Measurements from ENCODE around the gene CENPC.
"Not testable (repeated sequence)": the region's sequence is repeated elsewhere in the genome, so short reads cannot be mapped to it uniquely, and the experiment has no call there.

CENPC gene

GRCh38 chr4:67550857-67551256 is 5.6 kb upstream of the CENPC start:
- no peak for DNase-seq

- no peak for DNase-seq
These were observed 5.1 kb upstream of the CENPC start for GRCh38 chr4:67550451-67550850.

GRCh38 chr4:67549123-67549522 is 3.8 kb upstream of the CENPC start:
- peak; percentile 15 for DNase-seq

GRCh38 chr4:67546971-67547370 is 1.7 kb upstream of the CENPC start:
- DNase-seq: no peak

- no peak for DNase-seq
These were observed 677 bp upstream of the CENPC start for GRCh38 chr4:67546004-67546356.

DNA sequence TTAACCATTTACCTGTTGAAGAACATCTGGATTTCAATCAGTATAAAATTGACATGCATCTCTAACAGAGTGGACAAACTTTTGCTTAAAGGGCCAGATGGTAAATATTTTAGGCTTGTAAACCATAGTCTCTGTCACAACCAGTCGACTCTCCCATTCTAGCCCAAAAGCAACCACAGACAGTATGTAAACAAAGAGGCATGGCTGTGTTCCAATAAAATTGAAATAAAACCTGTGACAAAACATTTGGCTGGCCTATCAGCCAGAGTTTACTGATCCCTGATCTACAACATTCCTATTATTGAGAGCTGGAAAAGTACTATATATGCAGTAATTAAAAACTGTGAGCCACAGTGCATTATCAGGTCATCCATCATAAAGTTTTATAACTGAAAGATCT is 3.2 kb downstream of the CENPC start:
- no peak for DNase-seq

GRCh38 chr4:67539830-67540229 is 5.5 kb downstream of the CENPC start:
- DNase-seq: no peak

DNA sequence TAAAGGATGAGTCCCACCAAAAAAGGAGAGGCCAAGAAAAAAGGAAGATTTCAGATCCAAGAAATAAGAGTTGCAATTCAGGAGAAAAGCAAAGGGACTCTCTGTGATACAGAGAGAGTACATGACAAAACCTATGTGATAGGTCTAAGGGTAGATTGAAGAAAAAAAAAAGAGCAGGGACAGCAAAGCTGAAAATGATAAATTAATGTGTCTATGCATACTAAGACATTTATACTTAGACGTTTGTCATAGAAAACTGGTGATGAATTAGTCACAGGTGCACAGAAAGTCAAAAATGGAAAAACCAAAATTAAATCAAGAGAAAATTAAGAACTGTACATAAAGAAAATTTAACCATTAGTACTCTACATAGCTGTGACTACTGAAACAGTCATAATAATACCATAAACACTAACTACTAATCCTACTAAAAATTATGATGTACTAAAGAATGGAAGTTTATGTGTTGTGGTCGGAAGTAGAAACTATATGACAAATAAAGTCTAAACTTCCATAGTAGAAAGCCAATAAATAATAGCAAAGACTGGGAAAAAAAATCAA is 9.9 kb downstream of the CENPC start:
- no peak for DNase-seq

DNA sequence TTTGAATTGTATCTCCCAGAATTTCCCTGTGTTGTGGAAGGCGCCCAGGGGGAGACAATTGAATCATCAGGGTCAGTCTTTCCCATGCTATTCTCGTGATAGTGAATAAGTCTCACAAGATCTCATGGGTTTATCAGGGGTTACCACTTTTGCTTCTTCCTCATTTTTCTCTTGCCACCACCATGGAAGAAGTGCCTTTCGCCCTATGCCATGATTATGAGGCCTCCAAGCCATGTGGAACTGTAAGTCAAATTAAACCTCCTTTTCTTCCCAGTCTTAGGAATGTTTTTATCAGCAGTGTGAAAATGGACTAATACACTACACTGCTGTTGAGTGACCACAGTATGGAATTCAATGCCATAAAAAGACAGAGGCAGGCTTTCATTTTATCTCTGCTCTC is 12.2 kb downstream of the CENPC start:
- DNase-seq: no peak

DNA sequence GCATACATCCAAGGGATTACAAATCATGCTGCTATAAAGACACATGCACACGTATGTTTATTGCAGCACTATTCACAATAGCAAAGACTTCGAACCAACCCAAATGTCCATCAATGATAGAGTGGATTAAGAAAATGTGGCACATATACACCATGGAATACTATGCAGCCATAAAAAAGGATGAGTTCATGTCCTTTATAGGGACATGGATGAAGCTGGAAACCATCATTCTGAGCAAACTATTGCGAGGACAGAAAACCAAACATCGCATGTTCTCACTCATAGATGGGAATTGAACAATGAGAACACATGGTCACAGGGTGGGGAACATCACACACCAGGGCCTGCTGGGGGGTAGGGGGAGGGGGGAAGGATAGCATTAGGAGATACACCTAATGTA is 12.9 kb downstream of the CENPC start:
- DNase-seq: not testable (repeated sequence)

- no peak for DNase-seq
These were observed 13.8 kb downstream of the CENPC start for GRCh38 chr4:67531379-67531962.

GRCh38 chr4:67524140-67524539 is 21.2 kb downstream of the CENPC start:
- not testable (repeated sequence) for DNase-seq

- DNase-seq: no peak
These were observed 22.2 kb downstream of the CENPC start for GRCh38 chr4:67522851-67523671.

DNA sequence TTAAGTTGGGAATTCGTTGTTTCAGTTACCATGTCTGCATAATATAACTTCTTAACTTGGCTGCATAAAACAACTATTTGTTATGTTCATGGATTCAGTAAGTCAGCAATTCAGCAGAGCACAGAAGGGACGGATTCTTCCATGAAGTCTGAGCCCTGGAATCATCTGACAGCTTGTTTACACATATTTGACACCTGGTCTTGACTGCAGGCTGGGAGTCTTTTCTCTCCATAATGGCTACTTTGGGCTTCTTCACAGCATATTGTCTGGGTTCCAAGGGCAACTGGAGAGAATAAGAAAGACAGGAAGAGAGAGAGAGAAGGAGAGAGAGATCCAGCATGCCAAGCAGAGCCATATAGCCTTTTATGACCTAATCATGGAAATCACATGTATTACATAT is 23.1 kb downstream of the CENPC start:
- no peak for DNase-seq

- no peak for DNase-seq
These were observed 23.8 kb downstream of the CENPC start for GRCh38 chr4:67521506-67521905.

DNA sequence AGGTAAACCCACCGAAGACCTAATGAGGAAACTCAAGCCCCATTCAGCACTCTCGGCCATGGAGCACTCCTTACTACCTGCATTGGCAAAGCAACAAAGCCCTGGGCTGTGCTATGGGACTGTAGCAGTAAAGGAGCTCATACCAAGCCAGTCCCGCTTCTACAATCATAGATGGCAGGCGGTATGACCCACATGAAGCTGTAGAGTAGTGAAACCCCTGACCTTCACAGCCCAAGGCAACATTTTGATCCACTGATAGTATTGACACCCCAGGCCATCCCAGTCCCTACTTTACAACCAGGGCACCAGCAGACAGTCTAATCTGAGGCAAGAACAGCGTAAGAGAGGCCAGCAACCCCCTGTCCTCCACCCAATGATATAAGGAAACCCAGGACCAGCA is 25.2 kb downstream of the CENPC start:
- DNase-seq: no peak

- no peak for DNase-seq
These were observed 32.8 kb downstream of the CENPC start for GRCh38 chr4:67512501-67512900.

DNA sequence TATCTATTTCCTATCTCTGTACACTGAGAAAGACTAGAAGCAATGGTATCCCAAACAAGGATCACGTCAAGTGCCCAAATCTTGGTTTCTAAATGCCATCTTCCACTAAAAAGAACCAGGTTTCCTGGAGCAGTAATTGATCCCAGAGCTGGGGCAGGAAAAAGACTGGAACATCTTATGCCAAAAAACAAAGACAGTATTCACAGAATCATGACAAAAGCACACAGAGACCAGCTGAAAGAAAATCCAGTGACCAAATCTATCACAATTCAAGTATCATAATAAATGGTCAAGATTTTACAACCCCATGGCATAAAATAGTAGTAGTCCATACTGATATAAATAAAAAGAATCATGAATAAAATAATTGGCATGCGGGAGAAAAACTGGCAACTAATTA is 44.9 kb downstream of the CENPC start:
- DNase-seq: no peak

- DNase-seq: no peak
These were observed 45.5 kb downstream of the CENPC start for GRCh38 chr4:67499799-67500198.

- no peak for DNase-seq
These were observed 61.3 kb downstream of the CENPC start for GRCh38 chr4:67483868-67484602.

DNA sequence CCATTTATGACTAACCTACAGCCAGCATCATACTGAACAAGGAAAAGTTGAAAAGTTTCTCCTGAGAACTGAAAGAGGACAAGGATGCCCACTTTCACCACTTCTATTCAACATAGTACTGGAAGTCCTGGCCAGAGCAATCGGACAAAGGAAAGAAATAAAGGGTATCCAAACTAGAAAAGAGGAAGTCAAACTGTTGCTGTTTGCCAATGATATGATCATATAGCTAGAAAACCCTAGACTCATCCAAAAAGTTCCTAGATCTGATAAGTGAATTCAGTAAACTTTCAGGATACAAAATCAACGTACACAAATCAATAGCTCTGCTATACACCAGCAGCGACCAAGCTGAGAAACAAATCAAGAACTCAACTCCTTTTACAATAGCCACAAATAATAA is 64.5 kb downstream of the CENPC start:
- no peak for DNase-seq

DNA sequence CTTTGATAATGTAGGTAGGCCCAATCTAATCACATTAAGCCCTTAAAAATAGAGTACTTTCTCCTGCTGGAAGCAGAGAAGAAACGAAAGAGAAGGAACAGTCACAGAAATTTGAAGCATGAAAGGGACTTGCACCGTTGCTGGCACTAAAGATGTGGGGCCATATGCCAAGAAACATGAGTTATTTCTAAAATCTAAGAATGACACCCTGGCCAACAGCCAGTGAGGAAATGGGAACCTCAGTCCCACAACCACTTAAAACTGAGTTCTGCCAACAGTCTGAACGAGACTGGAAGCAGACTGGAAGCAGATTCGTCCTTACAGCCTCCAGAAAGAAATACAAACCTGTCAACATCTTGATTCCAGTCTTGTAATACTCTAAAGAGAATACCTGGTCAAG is 70.1 kb downstream of the CENPC start:
- no peak for DNase-seq

DNA sequence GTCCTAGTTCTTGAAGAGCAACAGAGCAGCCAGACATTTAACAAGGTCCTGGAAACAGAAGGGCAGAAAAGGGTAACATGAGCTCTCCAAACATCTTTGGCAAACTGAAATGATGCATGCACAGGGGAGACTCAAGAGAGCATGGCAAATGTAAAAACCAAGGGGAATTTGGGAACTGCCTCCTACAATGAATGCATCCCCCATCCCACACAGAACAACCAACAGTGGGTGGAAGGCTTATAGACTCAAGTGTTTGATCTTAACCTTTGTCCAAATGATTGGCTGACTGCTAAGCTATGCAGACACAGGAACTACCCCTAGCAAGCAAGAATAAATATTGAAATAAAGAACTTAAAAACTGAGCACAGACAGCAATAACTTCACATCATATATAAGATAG is 74.4 kb downstream of the CENPC start:
- no peak for DNase-seq

DNA sequence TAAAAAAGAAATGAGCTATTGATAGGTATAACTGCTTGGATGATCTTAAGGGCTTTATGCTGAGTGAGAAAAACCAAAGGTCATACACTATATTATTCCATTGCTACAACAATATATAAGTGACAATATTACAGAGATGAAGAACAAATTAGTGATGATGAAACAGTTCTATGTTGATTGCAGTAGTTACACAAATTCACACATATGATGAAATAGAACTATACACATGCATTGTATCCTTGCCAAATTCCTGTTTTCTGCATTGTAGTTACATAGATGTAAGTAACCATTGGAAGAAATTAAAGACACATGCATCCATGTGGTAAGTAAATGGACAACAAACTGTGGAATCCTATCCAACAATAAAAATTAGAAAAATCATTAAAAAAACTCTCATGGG is 76.5 kb downstream of the CENPC start:
- DNase-seq: no peak

Measured in KG1 (cell line).